Measurements from ENCODE around the gene MRPL27.

Gene MRPL27

GRCh38 chr17:50382931-50383330, 9.9 kb upstream of the MRPL27 start:
- no peak for DNase-seq (ENCODE audit: low read depth)

- DNase-seq (ENCODE audit: low read depth), result no peak
Observed at GRCh38 chr17:50381920-50382319, 8.9 kb upstream of the MRPL27 start.

- DNase-seq (ENCODE audit: low read depth), result no peak
Observed at GRCh38 chr17:50381260-50381815, 8.4 kb upstream of the MRPL27 start.

GRCh38 chr17:50380369-50381259, 7.6 kb upstream of the MRPL27 start:
- DNase-seq (ENCODE audit: low read depth), result no peak

- no peak for DNase-seq (ENCODE audit: low read depth)
Observed at GRCh38 chr17:50379351-50380132, 6.6 kb upstream of the MRPL27 start.

- no peak for DNase-seq (ENCODE audit: low read depth)
Observed at GRCh38 chr17:50375858-50376538, 3.0 kb upstream of the MRPL27 start.

- no peak for DNase-seq (ENCODE audit: low read depth)
Observed at GRCh38 chr17:50373705-50374104, 721 bp upstream of the MRPL27 start.

- no peak for DNase-seq (ENCODE audit: low read depth)
Observed at GRCh38 chr17:50372222-50372757, 694 bp downstream of the MRPL27 start.

GRCh38 chr17:50371526-50371925, 1.5 kb downstream of the MRPL27 start:
- no peak for DNase-seq (ENCODE audit: low read depth)

GRCh38 chr17:50370052-50370451, 2.9 kb downstream of the MRPL27 start:
- DNase-seq (ENCODE audit: low read depth), result no peak

- no peak for DNase-seq (ENCODE audit: low read depth)
Observed at GRCh38 chr17:50367401-50367800, 5.6 kb downstream of the MRPL27 start.

GRCh38 chr17:50365649-50366393, 7.2 kb downstream of the MRPL27 start:
- DNase-seq (ENCODE audit: low read depth), result no peak

- no peak for DNase-seq (ENCODE audit: low read depth)
Observed at GRCh38 chr17:50365165-50365564, 7.8 kb downstream of the MRPL27 start.

- DNase-seq (ENCODE audit: low read depth), result no peak
Observed at GRCh38 chr17:50364715-50365114, 8.3 kb downstream of the MRPL27 start.

GRCh38 chr17:50364061-50364458, 8.9 kb downstream of the MRPL27 start:
- DNase-seq (ENCODE audit: low read depth), result no peak

GRCh38 chr17:50363217-50364060, 9.5 kb downstream of the MRPL27 start:
- DNase-seq (ENCODE audit: low read depth), result no peak

GRCh38 chr17:50362661-50363060, 10.3 kb downstream of the MRPL27 start:
- DNase-seq (ENCODE audit: low read depth), result no peak

- DNase-seq (ENCODE audit: low read depth), result peak; percentile 40
Observed at GRCh38 chr17:50361561-50362480, 11.2 kb downstream of the MRPL27 start.

- DNase-seq (ENCODE audit: low read depth), result no peak
Observed at GRCh38 chr17:50360486-50361115, 12.4 kb downstream of the MRPL27 start.

All from activated T-cell treated with anti-CD3 and anti-CD28 coated beads for 1 hour (primary cell).